ENCODE measurements around the gene PACS1.

PACS1 gene

GRCh38 chr11:66232769-66233168 lies 162.7 kb downstream of the PACS1 start:
- Histone ChIP-seq H3K36me3 (replicated peaks; ENCODE audit: insufficient read depth, low read length) (no peaks in the 10 kb centered on the region), H3K4me1 (ENCODE audit: low read length) (no peaks in the 10 kb centered on the region), H3K9ac (ENCODE audit: low read length) (no peak overlapping the region), H3K9me3 (replicated peaks; ENCODE audit: insufficient read depth, low read length) (no peaks in the 10 kb centered on the region), H4K20me1 (ENCODE audit: insufficient read depth, low read length) (no peaks in the 10 kb centered on the region), H3K79me2 (ENCODE audit: low read length) (no peaks in the 10 kb centered on the region), H2AFZ (ENCODE audit: low read length) (no peak overlapping the region), H3F3A (ENCODE audit: insufficient read depth, low read length) (no peaks in the 10 kb centered on the region), H3K4me2 (ENCODE audit: low read depth, low read length) (no peak overlapping the region), H3K27me3 (replicated peaks; ENCODE audit: insufficient read depth, low read length) (no peaks in the 10 kb centered on the region), H3K4me3 (ENCODE audit: low read length) (no peak overlapping the region), H3K9me2 (replicated peaks; ENCODE audit: insufficient read depth, low read length) (no peaks in the 10 kb centered on the region), H3K27ac (ENCODE audit: low read length) (no peak overlapping the region)
- TF ChIP-seq EZH2phosphoT487 (IDR thresholded peaks at IDR 0.05; ENCODE audit: low read length): no peak
- TF ChIP-seq, protein P1, sequence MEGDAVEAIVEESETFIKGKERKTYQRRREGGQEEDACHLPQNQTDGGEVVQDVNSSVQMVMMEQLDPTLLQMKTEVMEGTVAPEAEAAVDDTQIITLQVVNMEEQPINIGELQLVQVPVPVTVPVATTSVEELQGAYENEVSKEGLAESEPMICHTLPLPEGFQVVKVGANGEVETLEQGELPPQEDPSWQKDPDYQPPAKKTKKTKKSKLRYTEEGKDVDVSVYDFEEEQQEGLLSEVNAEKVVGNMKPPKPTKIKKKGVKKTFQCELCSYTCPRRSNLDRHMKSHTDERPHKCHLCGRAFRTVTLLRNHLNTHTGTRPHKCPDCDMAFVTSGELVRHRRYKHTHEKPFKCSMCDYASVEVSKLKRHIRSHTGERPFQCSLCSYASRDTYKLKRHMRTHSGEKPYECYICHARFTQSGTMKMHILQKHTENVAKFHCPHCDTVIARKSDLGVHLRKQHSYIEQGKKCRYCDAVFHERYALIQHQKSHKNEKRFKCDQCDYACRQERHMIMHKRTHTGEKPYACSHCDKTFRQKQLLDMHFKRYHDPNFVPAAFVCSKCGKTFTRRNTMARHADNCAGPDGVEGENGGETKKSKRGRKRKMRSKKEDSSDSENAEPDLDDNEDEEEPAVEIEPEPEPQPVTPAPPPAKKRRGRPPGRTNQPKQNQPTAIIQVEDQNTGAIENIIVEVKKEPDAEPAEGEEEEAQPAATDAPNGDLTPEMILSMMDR (IDR thresholded peaks at IDR 0.05; ENCODE audit: low read length): no peak
- TF ChIP-seq EZH2 (optimal IDR thresholded peaks at IDR 0.05; ENCODE audit: low read depth, low read length): no peak
- DNase-seq: no peak

DNA sequence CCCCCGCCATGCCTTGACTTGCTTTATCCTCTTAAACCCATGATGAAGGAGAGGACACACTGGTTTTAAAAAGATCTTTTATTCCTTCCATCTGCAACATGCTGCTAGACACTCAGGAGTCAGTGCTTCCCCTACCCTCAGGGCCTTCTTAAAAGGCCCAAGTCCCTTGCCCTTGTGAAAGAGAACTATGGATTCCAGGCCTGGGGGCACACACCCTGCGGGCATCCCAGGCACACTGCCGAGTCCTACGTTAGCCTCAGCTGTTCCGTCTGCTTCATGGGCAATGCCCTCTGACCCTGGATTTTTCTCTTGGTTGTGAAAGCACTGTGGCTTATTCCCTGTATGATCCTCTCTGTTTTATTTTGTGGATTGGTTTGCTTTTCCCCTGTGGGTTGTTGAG lies 163.2 kb downstream of the PACS1 start:
- Histone ChIP-seq H3K4me1 (ENCODE audit: low read length) (no peaks in the 10 kb centered on the region), H4K20me1 (ENCODE audit: insufficient read depth, low read length) (no peaks in the 10 kb centered on the region), H3F3A (ENCODE audit: insufficient read depth, low read length) (no peaks in the 10 kb centered on the region)

DNA sequence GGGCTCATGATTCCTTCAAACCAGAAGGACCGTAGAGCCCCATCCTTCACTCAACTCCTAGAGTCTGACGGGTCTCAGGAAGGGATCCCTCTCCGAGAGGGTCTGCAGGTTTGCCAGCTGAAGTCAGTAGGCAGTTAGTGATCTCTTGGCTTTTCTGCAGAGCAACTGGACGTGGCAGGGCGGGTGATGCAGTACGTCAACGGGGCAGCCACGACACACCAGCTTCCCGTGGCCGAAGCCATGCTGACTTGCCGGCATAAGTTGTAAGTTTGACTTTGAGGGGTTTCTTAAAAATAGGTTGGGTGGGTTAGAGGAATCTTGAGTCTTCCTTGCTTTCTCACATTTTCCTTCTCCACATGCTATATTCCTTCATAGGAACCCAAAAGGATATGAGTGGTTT lies 165.1 kb downstream of the PACS1 start:
- Histone ChIP-seq H4K20me1 (ENCODE audit: insufficient read depth, low read length) (no peaks in the 10 kb centered on the region), H3K27ac (ENCODE audit: low read length) (no peak overlapping the region), H3K9ac (ENCODE audit: low read length) (no peak overlapping the region), H3K79me2 (ENCODE audit: low read length) (no peaks in the 10 kb centered on the region), H3K4me3 (ENCODE audit: low read length) (no peak overlapping the region), H2AFZ (ENCODE audit: low read length) (no peak overlapping the region), H3K4me2 (ENCODE audit: low read depth, low read length) (no peak overlapping the region), H3K27me3 (replicated peaks; ENCODE audit: insufficient read depth, low read length) (no peaks in the 10 kb centered on the region), H3K9me3 (replicated peaks; ENCODE audit: insufficient read depth, low read length) (no peaks in the 10 kb centered on the region), H3K9me2 (replicated peaks; ENCODE audit: insufficient read depth, low read length) (no peaks in the 10 kb centered on the region), H3K36me3 (replicated peaks; ENCODE audit: insufficient read depth, low read length) (no peaks in the 10 kb centered on the region), H3K4me1 (ENCODE audit: low read length) (no peaks in the 10 kb centered on the region), H3F3A (ENCODE audit: insufficient read depth, low read length) (no peaks in the 10 kb centered on the region)
- no peak for DNase-seq
- no peak for TF ChIP-seq EZH2 (optimal IDR thresholded peaks at IDR 0.05; ENCODE audit: low read depth, low read length)
- TF ChIP-seq, protein P1 (IDR thresholded peaks at IDR 0.05; ENCODE audit: low read length): no peak
- no peak for TF ChIP-seq EZH2phosphoT487 (IDR thresholded peaks at IDR 0.05; ENCODE audit: low read length)

More for the DNA sequence above, 163.2 kb downstream of the PACS1 start:
- H3K27me3 ChIP-seq (replicated peaks; ENCODE audit: insufficient read depth, low read length): no peaks in the 10 kb centered on the region
- H3K79me2 ChIP-seq (ENCODE audit: low read length): no peaks in the 10 kb centered on the region
- no peak overlapping the region for H3K4me3 ChIP-seq (ENCODE audit: low read length)
- no peaks in the 10 kb centered on the region for H3K9me2 ChIP-seq (replicated peaks; ENCODE audit: insufficient read depth, low read length)
- no peaks in the 10 kb centered on the region for H3K9me3 ChIP-seq (replicated peaks; ENCODE audit: insufficient read depth, low read length)
- H3K27ac ChIP-seq (ENCODE audit: low read length): no peak overlapping the region
- H3K4me2 ChIP-seq (ENCODE audit: low read depth, low read length): no peak overlapping the region
- no peaks in the 10 kb centered on the region for H3K36me3 ChIP-seq (replicated peaks; ENCODE audit: insufficient read depth, low read length)
- TF ChIP-seq EZH2phosphoT487 (IDR thresholded peaks at IDR 0.05; ENCODE audit: low read length) (no peak), EZH2 (optimal IDR thresholded peaks at IDR 0.05; ENCODE audit: low read depth, low read length) (no peak)
- TF ChIP-seq, protein P1 (IDR thresholded peaks at IDR 0.05; ENCODE audit: low read length): no peak
- H2AFZ ChIP-seq (ENCODE audit: low read length): no peak overlapping the region
- DNase-seq: no peak
- H3K9ac ChIP-seq (ENCODE audit: low read length): no peak overlapping the region

Data from MM.1S (cell line).